Right hindlimb (tissue), 1 donor: ENCODE data around the gene SIGLEC1.

ENCODE experiments used
- DNase-seq: peaks from one replicate; pipeline ENCODE4 v3.0.0-alpha.2; 2018

The SIGLEC1 gene

GRCh38 chr20:3744037-3744436 lies 31.6 kb upstream of the SIGLEC1 start:
- no peak for DNase-seq

GRCh38 chr20:3743251-3743650 lies 30.9 kb upstream of the SIGLEC1 start:
- DNase-seq: no peak

GRCh38 chr20:3741836-3742458 lies 29.5 kb upstream of the SIGLEC1 start:
- DNase-seq: peak; percentile 17

- no peak for DNase-seq
Measured at GRCh38 chr20:3740615-3741301, 28.4 kb upstream of the SIGLEC1 start.

- no peak for DNase-seq
Measured at GRCh38 chr20:3739926-3740451, 27.6 kb upstream of the SIGLEC1 start.

GRCh38 chr20:3739054-3739925 lies 26.9 kb upstream of the SIGLEC1 start:
- no peak for DNase-seq

- DNase-seq: no peak
Measured at GRCh38 chr20:3738111-3739053, 26.0 kb upstream of the SIGLEC1 start.

- no peak for DNase-seq
Measured at GRCh38 chr20:3735768-3736167, 23.4 kb upstream of the SIGLEC1 start.

- DNase-seq: no peak
Measured at GRCh38 chr20:3734111-3734843, 21.9 kb upstream of the SIGLEC1 start.

GRCh38 chr20:3733119-3733995 lies 21.0 kb upstream of the SIGLEC1 start:
- no peak for DNase-seq

- peak; percentile 78 for DNase-seq
Measured at GRCh38 chr20:3732327-3733118, 20.1 kb upstream of the SIGLEC1 start, which contains the start of gene HSPA12B. TSS of gene HSPA12B (plus strand) at chr20:3732685. CDS start at chr20:3738675, 5,990 bp downstream.

- no peak for DNase-seq
Measured at GRCh38 chr20:3731944-3732326, 19.5 kb upstream of the SIGLEC1 start.

- no peak for DNase-seq
Measured at GRCh38 chr20:3730803-3731672, 18.6 kb upstream of the SIGLEC1 start.

- DNase-seq: no peak
Measured at GRCh38 chr20:3729811-3730540, 17.6 kb upstream of the SIGLEC1 start.

GRCh38 chr20:3729378-3729777 lies 17.0 kb upstream of the SIGLEC1 start:
- DNase-seq: no peak

- DNase-seq: no peak
Measured at GRCh38 chr20:3728876-3729275, 16.5 kb upstream of the SIGLEC1 start.

GRCh38 chr20:3728354-3728753 lies 16.0 kb upstream of the SIGLEC1 start:
- DNase-seq: no peak
